DND-41 (cell line): Measurements from ENCODE around the gene ZC3H12C.

Source experiments
- ATAC-seq: fragments of 200-7000 bp; cut with Tn5 transposase; 3 replicates; pipeline ENCODE4 v1.9.1; 2021; ENCODE audit warnings: low read depth; ENCODE audit not compliant: insufficient read depth
- DNase-seq: peaks from one replicate; pipeline ENCODE4 v3.0.0-alpha.2; 2020
- H2AFZ ChIP-seq: 2 replicates; pipeline ENCODE4 v1.6.0; 2012; ENCODE audit warnings: low read depth, low read length
- H3K27ac ChIP-seq: 2 replicates; pipeline ENCODE4 v1.5.1; 2012; ENCODE audit warnings: low read length, inconsistent platforms
- H3K27me3 ChIP-seq: fragments of 200-600 bp; sonication (generic); 2 replicates; pipeline ENCODE4 v1.6.0; 2012; ENCODE audit warnings: low read length, mild to moderate bottlenecking, inconsistent platforms; ENCODE audit not compliant: insufficient read depth, poor library complexity
- H3K36me3 ChIP-seq: 2 replicates; pipeline ENCODE4 v1.5.1; 2012; ENCODE audit warnings: low read length, inconsistent platforms; ENCODE audit not compliant: insufficient read depth
- H3K4me1 ChIP-seq: 2 replicates; pipeline ENCODE4 v1.5.1; 2012; ENCODE audit warnings: mild to moderate bottlenecking, low read length; ENCODE audit not compliant: insufficient read depth
- H3K4me2 ChIP-seq: 2 replicates; pipeline ENCODE4 v1.6.0; 2012; ENCODE audit warnings: mild to moderate bottlenecking, moderate library complexity, low read length, inconsistent platforms; ENCODE audit not compliant: insufficient read depth
- H3K4me3 ChIP-seq, 2 experiments: fragments of 200-600 bp in 1 of 2; shearing (Covaris generic) in 1 of 2; 2 replicates each; pipeline ENCODE4 v1.5.1; 2012 to 2016; ENCODE audit warnings: inconsistent platforms in 2 of 2, low read length in 2 of 2, mild to moderate bottlenecking in 2 of 2, low read depth in 1 of 2, moderate library complexity in 1 of 2
- H3K79me2 ChIP-seq: 2 replicates; pipeline ENCODE4 v1.6.0; 2012; ENCODE audit warnings: low read length, inconsistent platforms; ENCODE audit not compliant: insufficient read depth
- H3K9ac ChIP-seq: 2 replicates; pipeline ENCODE4 v1.6.0; 2012; ENCODE audit warnings: low read depth, mild to moderate bottlenecking, inconsistent platforms, low read length, moderate library complexity
- H3K9me3 ChIP-seq: 2 replicates; pipeline ENCODE4 v1.5.1; 2012; ENCODE audit warnings: low read length, moderate library complexity, mild to moderate bottlenecking, inconsistent platforms; ENCODE audit not compliant: insufficient read depth, severe bottlenecking
- H4K20me1 ChIP-seq: 2 replicates; pipeline ENCODE4 v1.6.0; 2012; ENCODE audit warnings: low read length; ENCODE audit not compliant: insufficient read depth
- EZH2 ChIP-seq: IDR thresholded peaks from 3 replicates; pipeline ENCODE4 v1.6.1; 2012; ENCODE audit warnings: borderline replicate concordance, low read depth, mild to moderate bottlenecking, moderate library complexity, low read length, inconsistent platforms; ENCODE audit not compliant: severe bottlenecking
- TF ChIP-seq, protein P1 (sequence below): IDR thresholded peaks from 2 replicates; pipeline ENCODE4 v1.5.1; 2012; ENCODE audit warnings: borderline replicate concordance, low read length, moderate library complexity, mild to moderate bottlenecking; ENCODE audit not compliant: poor library complexity, severe bottlenecking; ENCODE audit errors: extremely low read depth

The ZC3H12C gene

DNA sequence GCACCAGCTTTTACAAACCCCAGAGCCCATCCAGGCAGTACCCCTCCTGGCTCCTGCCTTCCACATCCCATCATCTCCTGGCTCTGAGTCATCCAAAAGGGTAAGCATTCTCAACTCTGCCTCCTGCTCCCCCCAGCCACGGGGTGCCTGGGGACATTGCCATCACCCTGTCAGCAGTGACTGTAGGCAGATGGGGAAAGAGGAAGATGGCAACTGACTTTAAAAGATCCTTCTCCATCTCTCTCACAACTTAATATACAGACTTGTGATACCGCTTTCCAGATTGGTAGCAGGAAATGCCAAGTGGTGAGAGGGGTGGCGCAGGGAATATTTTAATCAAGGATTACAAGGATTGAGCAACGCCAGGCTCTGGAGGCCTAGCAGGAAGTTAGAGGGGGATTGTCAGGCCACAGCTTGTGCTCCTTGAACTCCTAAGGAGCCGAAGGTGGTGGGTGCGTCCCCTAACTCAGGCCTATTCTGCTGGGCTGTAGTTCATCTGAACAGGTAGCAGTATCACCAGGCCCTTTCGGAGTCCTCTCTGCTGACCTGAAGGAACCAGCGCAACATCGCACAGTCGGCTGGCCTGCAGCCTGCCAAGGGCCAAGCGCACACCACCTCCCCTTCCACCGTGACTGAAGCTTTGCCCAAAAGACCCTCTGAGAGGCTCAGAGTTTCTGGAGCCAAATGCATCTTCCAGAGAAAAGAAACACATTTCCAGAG is 83.3 kb downstream of the ZC3H12C start:
- H3K79me2 ChIP-seq = no peaks in the 10 kb centered on the region
- H3K4me3 ChIP-seq = no peak overlapping the region
- no peaks in the 10 kb centered on the region for H4K20me1 ChIP-seq
- no peaks in the 10 kb centered on the region for H3K9me3 ChIP-seq
- TF ChIP-seq, protein P1, sequence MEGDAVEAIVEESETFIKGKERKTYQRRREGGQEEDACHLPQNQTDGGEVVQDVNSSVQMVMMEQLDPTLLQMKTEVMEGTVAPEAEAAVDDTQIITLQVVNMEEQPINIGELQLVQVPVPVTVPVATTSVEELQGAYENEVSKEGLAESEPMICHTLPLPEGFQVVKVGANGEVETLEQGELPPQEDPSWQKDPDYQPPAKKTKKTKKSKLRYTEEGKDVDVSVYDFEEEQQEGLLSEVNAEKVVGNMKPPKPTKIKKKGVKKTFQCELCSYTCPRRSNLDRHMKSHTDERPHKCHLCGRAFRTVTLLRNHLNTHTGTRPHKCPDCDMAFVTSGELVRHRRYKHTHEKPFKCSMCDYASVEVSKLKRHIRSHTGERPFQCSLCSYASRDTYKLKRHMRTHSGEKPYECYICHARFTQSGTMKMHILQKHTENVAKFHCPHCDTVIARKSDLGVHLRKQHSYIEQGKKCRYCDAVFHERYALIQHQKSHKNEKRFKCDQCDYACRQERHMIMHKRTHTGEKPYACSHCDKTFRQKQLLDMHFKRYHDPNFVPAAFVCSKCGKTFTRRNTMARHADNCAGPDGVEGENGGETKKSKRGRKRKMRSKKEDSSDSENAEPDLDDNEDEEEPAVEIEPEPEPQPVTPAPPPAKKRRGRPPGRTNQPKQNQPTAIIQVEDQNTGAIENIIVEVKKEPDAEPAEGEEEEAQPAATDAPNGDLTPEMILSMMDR = no peak
- no peak for TF ChIP-seq EZH2
- DNase-seq = no peak
- no peak overlapping the region for H3K9ac ChIP-seq
- H3K4me1 ChIP-seq = no peaks in the 10 kb centered on the region
- H2AFZ ChIP-seq = no peak overlapping the region
- H3K27me3 ChIP-seq = no peaks in the 10 kb centered on the region
- no peak overlapping the region for H3K27ac ChIP-seq
- no peak overlapping the region for H3K4me2 ChIP-seq
- no peaks in the 10 kb centered on the region for H3K36me3 ChIP-seq
- ATAC-seq = no peak

DNA sequence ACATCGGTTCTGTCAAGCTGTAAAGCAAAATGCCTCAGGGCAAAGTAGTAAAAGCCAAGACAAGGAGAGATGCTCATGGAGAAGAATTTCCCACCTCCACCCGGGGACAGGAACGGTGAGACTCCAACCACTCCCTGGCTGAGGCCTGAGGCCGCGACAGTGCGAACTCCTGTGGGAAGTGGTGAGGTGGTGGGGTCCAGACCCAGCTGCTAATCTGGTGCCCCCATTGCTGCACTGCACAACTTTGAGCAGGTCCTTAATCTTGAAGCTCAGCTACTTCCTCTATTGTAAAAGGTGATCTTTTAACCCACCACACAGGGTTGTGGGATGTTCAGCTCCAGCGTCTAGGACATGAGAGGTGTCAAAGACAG is 83.9 kb downstream of the ZC3H12C start:
- DNase-seq (no peak), ATAC-seq (no peak)
- Histone ChIP-seq H3K27me3 (no peaks in the 10 kb centered on the region), H3K27ac (no peak overlapping the region), H3K4me3 (no peak overlapping the region), H3K4me1 (no peaks in the 10 kb centered on the region), H2AFZ (no peak overlapping the region), H4K20me1 (no peaks in the 10 kb centered on the region), H3K9ac (no peak overlapping the region), H3K4me2 (no peak overlapping the region), H3K79me2 (no peaks in the 10 kb centered on the region), H3K9me3 (no peaks in the 10 kb centered on the region), H3K36me3 (no peaks in the 10 kb centered on the region)
- no peak for TF ChIP-seq EZH2
- TF ChIP-seq, protein P1 = no peak

DNA sequence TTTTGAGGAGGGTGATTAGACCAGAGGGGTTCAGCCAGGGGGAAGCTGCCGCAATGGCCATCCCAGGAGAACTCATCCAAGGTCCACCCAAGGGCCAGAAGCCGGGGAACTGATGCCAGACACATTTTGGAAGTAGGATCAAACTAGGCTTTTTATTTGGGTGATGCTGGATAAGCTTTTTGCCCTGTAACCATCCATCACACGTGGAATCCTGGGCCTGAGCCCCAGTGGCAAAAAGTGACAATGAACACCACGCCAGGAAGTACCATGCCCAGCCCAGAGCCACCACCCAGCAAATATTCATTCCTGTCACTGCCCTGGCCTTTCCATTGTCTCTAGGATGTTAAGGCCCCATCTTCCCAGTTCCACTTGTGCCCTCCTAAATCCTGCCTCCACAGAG is 85.9 kb downstream of the ZC3H12C start:
- Histone ChIP-seq H3K4me2 (no peak overlapping the region), H3K9ac (no peak overlapping the region), H3K9me3 (no peaks in the 10 kb centered on the region), H3K4me1 (no peaks in the 10 kb centered on the region), H3K36me3 (no peaks in the 10 kb centered on the region), H3K27ac (no peak overlapping the region), H4K20me1 (no peaks in the 10 kb centered on the region), H3K27me3 (no peaks in the 10 kb centered on the region), H3K4me3 (no peak overlapping the region), H3K79me2 (no peaks in the 10 kb centered on the region), H2AFZ (no peak overlapping the region)
- no peak for DNase-seq
- ATAC-seq = no peak
- TF ChIP-seq, protein P1 = no peak
- no peak for TF ChIP-seq EZH2
